Endometrial microvascular endothelial cells (primary cell): ENCODE results near the gene HS3ST3B1. TPM values are rescaled to one million over a fixed set of nuclear protein-coding genes. Genes with fewer than 3 reads are reported as not detected.

Source experiments
- in situ Hi-C: cut with HindIII; loops from 2 replicates; pipeline ENCODE4 v1.10.0; 2017; ENCODE audit warnings: low sequenced_read_pairs, low pct_unique_long_range_greater_than_20kb; ENCODE audit errors: inconsistent ontology term
- total RNA-seq: library from RNA; depleted of rRNA; stranded (reverse); fragments of >200 nt; gene quantifications from one replicate; pipeline ENCODE4 v1.2.3, GENCODE V29; 2015; ENCODE audit errors: inconsistent ontology term

Gene HS3ST3B1
- total RNA-seq, 1 donor from 2014 or later = 2.4 TPM

- in situ Hi-C loops = no loop called here
Observed at GRCh38 chr17:14340857-14341754, 40.2 kb downstream of the HS3ST3B1 start.

- in situ Hi-C loops = no loop called here
Observed at GRCh38 chr17:14341866-14342265, 41.0 kb downstream of the HS3ST3B1 start.

DNA sequence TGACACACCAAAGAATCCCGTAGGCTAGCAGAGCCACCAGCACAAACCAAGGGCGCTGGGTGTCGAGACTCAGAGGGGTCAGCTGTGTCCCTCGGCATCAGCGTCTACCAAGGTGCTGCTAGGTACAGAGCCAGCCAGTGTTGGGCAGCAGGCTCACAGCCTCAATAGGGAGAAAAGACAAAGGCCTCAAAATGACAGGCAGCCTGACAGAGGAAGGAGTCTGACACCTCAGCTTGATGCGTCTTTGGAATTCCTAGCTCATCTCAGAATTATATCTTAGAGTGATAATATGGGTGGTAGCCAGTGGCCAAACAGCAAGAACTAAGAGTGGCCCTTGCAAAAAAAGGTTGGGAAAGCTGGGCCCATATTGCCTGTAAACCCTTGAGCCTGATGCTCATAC, 45.9 kb downstream of the HS3ST3B1 start:
- in situ Hi-C loops = no loop called here

GRCh38 chr17:14351493-14351892, 50.6 kb downstream of the HS3ST3B1 start:
- in situ Hi-C loops = no loop called here

GRCh38 chr17:14352136-14352535, 51.3 kb downstream of the HS3ST3B1 start:
- in situ Hi-C loops = no loop called here

- in situ Hi-C loops = no loop called here
Observed at GRCh38 chr17:14353861-14354474, 53.1 kb downstream of the HS3ST3B1 start.

DNA sequence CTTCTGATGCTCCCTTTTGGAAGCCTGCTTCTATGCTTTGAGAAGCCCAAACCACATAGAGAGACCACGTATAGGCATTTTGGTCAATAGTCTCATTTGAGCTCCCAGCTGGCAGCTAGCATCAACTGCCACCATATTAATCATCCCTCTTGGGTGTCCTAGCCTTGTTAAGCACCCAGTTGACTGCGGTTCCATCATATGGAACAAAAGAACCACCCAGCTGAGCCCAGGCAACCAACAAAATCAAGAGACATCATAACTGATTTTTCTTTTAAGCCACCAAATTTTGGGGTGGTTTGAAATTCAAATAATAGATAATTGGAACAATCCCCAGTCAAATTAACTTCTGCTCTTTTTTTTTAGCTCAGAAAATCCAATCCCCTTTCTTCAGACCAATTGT, 53.9 kb downstream of the HS3ST3B1 start:
- in situ Hi-C loops = no loop called here

- in situ Hi-C loops = no loop called here
Observed at GRCh38 chr17:14355556-14355955, 54.7 kb downstream of the HS3ST3B1 start.

DNA sequence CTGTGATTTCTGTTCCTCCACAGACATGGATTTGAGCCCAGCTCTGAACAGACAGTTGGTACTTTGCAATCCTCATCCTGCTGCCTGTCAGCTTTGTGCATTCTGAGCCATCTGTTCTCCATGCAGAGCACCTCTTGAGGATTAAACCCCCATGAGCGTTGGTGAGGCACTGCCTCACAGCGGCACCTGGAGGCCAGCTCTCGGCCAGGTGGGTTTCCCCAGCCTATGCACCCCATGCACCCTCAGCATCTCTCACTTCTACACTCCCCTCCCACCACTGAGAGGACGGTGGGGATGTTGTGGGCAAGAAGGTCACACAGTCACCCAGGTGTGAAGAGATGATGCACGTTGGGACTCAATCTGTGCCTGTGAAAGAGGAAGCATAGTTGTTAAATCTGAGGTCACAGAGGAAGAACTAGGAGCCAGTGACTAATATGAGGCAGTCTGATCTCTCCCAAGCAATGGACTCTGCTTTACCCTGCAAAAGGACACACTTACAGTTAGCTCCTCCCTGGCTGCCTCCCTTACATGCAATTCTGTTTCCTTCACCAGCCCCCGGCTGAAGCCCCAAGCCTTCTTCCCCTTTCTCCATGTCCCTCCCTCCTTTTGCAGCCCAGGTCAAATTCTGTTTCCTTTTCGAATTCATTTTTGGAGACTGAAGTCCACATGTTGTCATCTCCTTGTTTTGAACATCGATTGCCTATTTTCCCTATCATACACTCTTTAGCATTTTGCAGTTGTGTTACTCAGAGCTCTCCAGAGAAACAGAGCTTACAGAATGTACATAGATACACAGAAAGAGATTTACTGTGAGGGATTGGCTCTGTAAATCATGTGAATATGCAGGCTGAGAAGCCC, 58.5 kb downstream of the HS3ST3B1 start:
- in situ Hi-C loops = no loop called here

- in situ Hi-C loops = no loop called here
Observed at GRCh38 chr17:14360856-14361255, 60.0 kb downstream of the HS3ST3B1 start.

DNA sequence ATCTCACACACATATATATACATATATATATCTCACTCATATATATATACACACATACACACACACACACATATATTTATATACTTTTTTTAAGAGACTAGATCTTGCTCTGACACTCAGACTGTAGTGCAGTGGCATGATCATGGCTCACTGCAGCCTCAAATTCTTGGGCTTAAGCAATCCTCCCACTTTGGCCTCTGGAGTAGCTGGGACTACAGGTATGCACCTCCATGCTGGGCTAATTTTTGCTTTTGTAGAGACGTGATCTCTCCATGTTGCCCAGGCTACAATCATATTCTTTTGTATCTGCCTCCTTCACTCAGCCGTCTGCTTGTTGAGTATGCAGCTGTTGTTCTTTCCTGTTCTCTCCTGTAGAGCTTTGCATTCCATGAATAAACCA, 60.6 kb downstream of the HS3ST3B1 start:
- in situ Hi-C loops = no loop called here

GRCh38 chr17:14361945-14362508, 61.1 kb downstream of the HS3ST3B1 start:
- in situ Hi-C loops = no loop called here

GRCh38 chr17:14366199-14366598, 65.3 kb downstream of the HS3ST3B1 start:
- in situ Hi-C loops = no loop called here

GRCh38 chr17:14372461-14372860, 71.6 kb downstream of the HS3ST3B1 start:
- in situ Hi-C loops = no loop called here

GRCh38 chr17:14372905-14373613, 72.2 kb downstream of the HS3ST3B1 start:
- in situ Hi-C loops = no loop called here

DNA sequence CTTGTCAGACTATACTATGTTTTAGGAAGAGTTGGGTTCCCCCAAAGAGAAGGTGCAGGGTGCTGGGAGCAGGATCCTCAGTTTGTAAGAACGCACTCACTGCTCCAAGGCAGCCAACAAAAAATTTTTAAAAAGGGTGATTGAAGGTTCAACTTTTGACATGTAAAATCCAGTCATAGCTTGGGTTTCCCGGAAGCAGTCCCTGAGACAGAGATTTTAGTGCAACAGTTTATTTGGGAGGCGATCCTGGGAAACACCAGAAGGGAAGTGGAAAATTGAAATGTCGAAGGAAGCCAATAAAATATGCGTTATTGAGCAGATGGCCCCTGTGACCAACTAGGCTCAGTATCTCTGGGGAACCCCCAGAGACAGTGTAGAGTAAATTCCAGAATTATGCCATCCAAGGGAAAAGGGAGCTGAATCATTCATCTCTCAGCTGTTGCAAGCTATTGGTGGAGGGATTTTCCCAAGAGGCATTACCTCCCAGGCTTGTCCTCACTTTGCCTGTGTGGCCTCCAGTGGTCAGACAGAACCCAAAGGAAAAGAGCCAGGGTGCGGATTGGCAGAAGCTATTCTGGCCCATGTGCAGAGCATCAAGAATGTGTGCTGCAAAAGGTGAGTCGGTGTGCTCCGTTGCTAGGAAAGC, 72.9 kb downstream of the HS3ST3B1 start:
- in situ Hi-C loops = no loop called here

GRCh38 chr17:14374268-14374667, 73.4 kb downstream of the HS3ST3B1 start:
- in situ Hi-C loops = no loop called here

DNA sequence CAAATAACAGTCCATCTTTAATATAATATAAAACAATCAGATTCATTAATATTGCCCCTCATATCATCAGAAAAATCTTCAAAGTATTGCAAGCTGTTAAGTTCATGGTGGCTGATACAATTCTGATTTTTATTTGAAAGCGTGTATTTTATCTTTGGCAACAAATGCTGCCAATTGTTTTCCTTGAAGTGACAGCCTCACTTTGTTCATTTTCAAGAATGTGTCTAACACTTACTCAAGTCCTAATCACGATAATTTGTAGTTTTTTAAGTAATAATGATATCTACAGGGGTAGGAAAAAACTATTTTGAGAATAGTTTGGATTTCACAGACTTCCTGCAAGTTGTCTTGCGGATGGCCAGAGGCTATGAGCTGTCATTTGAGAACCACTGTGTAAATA, 75.8 kb downstream of the HS3ST3B1 start:
- in situ Hi-C loops = no loop called here
